ENCODE measurements around the gene TAF9B.
"Not testable (repeated sequence)": the region's sequence is repeated elsewhere in the genome, so short reads cannot be mapped to it uniquely, and the experiment has no call there.

TAF9B gene, protein sequence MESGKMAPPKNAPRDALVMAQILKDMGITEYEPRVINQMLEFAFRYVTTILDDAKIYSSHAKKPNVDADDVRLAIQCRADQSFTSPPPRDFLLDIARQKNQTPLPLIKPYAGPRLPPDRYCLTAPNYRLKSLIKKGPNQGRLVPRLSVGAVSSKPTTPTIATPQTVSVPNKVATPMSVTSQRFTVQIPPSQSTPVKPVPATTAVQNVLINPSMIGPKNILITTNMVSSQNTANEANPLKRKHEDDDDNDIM

DNA sequence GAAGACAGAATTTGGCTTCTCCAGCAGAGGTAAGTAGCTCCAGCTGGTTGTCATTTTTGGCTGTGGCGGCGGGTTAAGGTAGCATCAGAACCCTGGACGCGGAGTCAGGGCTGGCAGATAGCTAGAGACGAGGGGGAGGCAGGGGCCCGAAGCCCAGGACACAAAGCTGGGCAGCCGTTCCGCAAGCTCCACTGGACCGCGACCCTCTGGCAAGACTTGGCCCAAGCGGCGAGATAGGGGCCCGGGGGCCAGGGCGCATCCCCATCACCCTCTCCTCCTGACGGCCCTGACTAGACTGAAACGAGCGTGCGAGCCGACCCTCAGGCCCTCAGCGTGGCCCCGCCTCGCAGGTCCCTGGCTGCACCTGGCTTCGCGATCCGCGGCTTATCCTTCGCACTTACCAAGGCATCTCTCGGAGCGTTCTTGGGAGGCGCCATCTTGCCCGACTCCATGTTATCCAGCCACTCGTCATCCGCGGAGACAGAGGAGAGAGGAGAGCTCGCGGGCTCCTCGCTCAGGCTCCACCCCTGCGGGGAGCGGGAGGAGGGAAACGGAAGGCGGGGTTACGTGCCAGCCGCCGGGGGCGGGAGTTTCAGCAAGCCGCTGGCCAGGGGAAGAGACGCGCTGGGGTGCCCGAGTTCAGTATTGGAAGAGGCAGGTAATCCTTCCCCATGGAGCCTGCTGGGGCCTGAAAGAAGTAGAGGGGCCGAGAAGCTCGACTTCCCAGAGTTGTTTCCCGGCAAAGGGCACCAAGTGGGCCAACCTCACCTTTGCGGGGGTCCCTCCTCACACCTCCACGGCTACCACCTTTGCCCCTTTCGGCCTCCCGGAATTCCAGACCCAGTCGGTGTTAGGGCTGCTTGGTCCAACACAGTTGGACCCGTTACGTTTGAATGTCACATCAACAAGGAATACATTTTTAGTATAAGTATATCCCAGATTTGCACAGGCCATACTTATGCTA is at the start of gene TAF9B:
Gene TAF9B (minus strand): TSS at position 491 of the 964 bp plus-strand sequence. CDS start 39 bp downstream, at position 452.
- DNase-seq (ENCODE audit: low read depth): peak; percentile 75

DNA sequence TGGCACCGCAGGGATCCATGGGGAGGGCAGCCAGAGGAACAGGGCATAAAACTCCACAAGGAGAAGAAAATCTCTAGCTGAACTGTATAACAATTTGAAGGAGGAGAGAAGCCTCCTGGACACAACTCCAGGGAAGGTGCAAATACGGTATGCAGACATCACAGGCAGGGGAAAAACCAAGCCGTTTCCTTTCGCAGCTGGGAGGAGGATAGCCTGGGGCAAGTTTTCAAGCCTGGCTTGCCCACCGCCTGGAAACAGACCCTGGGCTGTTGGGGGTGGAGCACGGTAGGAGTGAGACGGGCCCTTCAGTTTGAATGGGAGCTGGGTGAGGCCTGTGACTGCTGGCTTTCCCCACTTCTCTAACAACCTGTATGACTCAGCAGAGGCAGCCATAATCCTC is 43.4 kb upstream of the TAF9B start:
- DNase-seq (ENCODE audit: low read depth): no peak

DNA sequence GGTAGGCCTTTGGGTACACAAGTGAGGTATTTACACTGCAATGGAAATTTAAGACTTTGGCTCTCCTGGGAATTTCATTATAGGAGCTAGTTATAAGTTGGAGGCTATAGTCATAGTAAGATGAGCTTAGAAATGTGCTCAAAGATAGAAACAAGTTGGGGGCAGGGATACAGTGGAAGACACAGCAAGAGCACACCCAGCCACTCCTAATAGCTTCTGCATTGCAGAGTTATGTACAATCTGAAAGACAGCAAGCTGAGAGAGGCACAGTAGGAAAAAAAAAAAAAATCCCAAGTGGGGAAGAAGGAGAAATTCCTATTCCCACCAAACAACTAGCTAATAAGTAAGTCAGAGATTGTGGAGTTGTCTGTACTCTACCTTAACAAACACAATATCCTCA is 41.9 kb upstream of the TAF9B start:
- DNase-seq (ENCODE audit: low read depth): no peak

DNA sequence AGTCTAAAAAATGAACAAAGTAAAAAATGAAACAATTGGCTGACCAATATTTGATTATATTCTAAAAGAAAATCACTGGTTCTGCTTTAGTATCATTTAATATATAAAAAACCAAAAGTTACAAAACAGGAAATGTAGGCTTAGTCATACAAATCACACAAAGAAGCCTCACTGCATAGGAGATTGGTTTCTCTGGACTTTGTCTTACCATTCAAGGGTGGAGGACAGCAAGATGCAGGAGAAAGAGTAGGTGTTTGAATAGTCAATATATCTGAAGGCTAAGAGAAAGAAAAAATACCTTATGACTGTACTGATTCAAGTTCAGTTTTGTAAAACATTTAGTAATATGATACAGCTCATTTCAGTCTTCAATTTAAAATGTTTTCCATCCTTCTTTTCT is 28.6 kb upstream of the TAF9B start:
- no peak for DNase-seq (ENCODE audit: low read depth)

DNA sequence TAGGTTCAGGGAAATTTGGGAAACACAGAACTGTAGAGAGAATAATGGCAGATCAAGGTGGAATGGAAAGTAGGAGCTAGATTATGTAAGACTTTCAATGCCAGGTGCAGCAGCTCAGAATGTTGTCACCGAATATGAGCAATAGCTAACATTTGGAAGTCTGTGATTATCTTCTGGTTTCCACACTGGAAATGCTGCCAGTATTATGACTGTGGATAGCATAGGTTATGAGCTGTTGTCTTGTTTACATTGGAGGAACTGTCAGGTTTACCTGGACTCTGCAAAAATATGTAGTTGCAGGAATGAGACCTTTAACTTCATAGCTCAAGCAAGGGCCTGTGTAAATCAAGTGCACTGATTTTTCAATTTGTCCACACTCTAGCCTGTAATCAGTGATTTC is 26.0 kb upstream of the TAF9B start:
- DNase-seq (ENCODE audit: low read depth): no peak

DNA sequence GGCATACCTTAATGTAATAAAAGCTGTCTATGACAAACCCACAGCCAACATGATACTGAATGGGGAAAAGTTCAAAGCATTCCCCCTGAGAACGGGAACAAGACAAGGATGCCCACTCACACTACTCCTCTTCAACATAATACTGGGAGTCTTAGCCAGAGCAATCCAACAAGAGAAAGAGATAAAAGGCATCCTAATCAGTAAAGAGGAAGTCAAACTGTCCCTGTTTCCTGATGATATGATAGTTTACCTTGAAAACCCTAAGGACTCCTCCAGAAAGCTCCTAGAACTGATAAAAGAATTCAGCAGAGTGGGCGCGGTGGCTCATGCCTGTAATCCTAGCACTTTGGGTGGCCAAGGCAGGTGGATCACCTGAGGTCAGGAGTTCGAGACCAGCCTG is 23.7 kb upstream of the TAF9B start:
- not testable (repeated sequence) for DNase-seq (ENCODE audit: low read depth)

DNA sequence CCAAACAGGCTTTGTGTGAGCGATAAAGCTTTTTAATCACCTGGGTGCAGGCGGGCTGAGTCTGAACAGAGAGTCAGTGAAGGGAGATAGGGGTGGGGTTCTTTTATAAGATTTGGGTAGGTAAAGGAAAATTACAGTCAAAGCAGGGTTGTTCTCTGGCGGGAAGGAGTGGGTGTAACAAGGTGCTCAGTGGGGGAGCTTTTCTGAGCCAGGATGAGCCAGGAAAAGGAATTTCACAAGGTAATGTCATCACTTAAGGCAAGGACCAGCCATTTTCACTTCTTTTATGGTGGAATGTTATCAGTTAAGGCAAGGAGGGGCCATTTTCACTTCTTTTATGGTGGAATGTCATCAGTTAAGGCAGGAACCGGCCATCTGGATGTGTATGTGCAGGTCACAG is 21.3 kb upstream of the TAF9B start:
- DNase-seq (ENCODE audit: low read depth): not testable (repeated sequence)

DNA sequence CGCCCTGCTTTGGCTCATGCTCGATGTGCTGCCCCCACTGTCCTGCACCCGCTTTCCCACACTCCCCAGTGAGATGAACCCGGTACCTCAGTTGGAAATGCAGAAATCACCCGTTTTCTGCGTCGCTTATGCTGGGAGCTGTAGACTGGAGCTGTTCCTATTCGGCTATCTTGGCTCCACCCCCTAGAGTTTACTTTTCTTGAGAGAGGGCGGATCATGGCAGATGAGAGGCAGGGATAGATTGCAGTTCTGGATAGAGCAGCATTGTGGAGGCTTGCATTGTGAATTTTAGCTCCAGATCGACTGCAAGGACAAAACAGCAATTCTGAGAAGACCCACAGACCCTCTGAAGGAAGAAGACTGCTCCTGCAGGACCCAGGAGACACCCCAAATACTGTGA is 18.4 kb upstream of the TAF9B start:
- not testable (repeated sequence) for DNase-seq (ENCODE audit: low read depth)

DNA sequence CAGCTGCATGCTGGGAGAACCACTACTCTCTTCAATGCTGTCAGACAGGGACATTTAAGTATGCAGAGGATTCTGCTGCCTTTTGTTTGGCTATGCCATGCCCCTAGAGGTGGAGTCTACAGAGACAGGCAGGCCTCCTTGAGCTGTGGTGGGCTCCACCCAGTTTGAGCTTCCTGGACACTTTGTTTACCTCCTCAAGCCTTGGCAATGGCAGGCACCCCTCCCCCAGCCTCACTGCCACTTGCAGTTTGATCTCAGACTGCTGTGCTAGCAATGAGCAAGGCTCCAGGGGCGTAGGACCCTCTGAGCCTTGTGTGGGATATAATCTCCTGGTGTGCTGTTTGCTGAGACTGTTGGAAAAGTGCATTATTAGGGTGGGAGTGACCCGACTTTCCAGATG is 17.9 kb upstream of the TAF9B start:
- DNase-seq (ENCODE audit: low read depth): not testable (repeated sequence)

DNA sequence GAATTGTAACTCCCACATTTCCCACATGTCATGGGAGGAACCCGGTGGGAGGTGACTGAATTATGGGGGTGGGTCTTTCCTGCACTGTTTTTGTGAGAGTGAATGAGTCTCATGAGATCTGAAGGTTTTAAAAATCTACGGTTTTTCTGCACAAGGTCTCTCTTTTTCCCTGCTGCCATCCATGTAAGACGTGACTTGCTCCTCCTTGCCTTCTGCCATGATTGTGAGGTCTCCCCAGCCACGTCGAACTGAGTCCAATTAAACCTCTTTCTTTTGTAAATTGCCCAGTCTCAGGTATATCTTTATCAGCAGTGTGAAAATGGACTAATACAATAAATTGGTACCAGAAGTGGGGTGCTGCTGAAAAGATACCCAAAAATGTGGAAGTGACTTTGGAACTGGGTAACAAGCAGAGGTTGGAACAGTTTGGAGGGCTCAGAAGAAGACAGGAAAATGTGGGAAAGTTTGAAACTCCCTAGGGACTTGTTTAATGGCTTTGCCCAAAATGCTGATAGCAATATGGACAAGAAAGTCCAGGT is 7.6 kb upstream of the TAF9B start:
- not testable (repeated sequence) for DNase-seq (ENCODE audit: low read depth)

DNA sequence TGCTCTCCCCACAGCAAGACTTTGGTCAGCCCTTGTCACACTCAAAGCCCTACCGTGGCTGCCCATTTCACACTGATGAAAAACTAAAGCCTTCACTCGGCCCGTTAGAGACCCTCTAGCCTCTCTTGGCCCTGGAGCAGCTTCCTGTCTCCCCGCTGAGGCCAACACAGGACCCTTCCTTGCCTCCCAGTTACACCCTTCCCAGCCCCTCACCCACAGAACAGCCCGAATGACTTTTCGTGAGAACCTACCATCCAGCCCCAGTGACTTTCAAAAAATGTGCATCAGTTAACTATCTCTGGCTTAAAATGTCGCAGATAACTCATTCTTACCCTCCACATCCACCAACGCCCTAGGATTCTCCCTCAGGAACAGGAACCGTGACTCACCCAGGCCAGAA is 756 bp upstream of the TAF9B start:
- no peak for DNase-seq (ENCODE audit: low read depth)

DNA sequence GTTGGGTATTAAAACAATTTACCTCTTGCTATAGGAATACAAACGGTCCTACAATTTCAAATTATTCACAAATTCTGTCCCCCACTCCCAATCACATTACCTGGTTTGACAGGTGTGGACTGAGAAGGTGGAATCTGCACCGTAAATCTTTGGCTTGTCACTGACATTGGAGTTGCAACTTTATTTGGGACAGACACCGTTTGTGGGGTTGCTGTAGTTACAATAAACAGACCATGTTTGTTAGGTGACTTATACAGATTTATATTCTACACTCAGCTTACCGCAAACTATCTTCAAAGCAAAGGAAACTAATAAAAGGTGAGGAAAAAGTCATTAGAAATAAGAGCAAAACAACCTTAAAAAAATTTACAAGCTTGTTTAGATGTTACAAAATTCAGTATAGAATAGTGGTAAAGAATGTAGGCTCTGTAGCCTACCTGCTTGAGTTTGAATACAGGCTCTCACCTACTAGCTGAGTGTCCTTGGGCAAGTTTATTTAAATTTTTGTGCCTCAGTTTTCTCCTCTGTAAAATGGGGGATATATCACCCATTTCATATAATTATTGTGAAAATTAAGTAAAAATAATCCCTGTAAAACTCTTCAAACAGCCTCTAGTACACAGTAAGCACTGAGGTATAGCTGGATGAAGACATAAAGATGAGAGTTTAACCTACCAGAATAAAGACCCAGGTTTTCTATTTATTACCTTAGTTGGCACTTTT is 6.1 kb downstream of the TAF9B start:
- DNase-seq (ENCODE audit: low read depth): no peak

DNA sequence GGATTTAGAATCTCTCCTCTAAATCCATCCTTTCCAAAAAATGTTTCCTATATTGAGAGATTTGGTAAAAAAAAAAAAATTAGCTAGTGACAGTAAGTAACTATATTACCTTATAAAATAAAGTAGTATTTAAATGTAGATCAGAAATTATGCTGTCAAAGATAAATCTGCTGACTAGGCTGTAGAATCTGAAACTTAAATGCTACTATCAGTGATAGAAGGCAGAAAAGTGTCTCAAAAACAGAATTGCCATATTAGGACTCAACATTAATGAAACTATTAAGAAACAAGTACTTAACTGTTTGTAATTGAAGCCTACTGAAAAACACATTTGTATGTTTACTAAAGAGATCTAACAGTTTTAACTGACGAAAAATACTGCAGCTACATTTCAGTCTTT is 8.3 kb downstream of the TAF9B start:
- DNase-seq (ENCODE audit: low read depth): no peak

DNA sequence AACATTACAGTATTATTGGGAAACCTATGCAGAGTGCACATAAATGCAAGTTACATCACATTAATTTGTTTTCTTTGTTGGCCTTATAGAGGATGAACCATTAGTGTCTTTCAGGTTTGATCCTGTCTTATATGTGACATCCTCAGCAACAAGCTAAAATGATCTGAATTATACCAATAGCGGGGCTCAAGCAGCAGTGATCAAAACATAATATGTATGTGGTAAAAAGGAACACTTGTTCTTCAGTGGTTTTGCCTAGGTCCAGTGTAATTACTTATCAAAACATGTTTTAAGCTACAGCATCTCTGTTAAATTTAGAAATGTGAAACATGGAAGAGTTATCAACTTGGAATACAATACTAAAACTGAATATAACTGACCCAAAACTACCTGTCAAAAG is 9.1 kb downstream of the TAF9B start:
- DNase-seq (ENCODE audit: low read depth): no peak

DNA sequence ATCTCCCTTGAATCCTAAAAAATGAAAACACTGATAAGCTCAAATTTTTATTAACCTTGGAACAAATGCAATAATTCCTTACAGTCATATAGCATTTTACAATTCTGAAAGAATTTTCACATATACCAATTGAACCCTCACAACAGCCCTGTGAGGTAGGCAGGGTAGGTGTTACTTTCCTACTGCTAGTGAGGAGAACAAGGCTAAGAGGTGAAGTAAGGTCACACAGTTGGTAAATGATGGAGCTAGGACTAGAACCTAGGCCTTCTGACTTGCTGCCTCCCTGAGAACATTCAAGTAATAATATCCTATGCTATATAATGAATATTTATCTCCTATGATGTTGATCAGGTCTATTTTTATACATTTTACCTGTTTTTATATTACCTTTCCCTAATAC is 9.7 kb downstream of the TAF9B start:
- DNase-seq (ENCODE audit: low read depth): no peak

DNA sequence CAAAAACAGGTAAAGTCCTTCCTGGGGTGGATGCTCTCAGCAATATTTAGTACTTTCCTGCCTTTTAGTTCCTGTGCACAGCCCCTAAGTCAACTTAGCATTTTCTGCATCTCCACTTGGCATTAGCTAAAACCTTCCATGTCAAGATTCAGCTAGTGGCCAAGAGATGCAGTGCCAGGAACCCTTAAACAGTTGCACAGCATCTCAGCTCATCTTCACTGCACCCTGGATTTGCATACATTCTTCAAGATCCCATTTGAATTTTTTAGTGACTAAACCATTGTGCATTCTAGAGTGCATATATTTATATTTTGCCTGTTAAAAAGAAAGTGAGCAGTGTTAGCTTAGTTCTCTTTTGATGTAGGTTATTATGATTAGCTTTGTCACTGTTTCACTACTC is 13.7 kb downstream of the TAF9B start:
- DNase-seq (ENCODE audit: low read depth): not testable (repeated sequence)

DNA sequence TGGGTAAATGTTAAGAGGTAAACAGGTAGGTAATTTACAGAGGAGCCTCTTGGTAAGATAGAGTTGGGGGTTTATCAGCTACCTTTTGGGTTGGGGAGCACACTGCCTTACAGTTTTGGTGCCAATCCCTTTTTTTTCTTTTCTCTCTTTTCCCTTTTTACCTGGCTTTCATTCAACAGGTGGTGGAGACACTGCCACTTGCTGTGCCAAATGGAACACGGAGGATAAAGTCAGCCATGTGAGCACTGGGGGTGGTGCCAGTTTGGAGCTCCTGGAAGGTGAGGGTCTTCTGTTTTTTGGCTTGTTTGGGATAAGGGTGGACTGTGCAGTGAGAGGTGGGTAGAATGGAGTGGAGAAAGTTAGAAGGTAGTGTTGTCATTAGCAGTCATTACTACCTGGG is 14.3 kb downstream of the TAF9B start:
- DNase-seq (ENCODE audit: low read depth): no peak

DNA sequence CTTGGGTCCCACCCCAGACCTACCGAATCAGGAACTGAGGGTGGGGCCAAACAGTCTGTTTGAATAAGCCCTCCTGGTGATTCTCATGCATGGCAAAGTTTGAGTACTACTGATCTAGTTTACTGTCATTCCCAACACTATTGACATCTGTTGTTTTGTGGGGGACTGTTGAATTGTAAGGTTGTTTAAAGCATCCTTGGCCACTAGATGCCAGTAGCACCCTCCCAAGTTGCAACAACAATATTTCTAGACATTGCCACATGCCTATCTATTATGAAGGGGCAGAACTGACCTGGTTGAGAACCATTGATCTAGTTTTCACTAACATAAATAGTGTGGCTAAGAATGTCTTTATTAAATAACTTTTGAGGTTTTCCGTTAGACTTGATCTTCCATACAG is 15.1 kb downstream of the TAF9B start:
- no peak for DNase-seq (ENCODE audit: low read depth)

DNA sequence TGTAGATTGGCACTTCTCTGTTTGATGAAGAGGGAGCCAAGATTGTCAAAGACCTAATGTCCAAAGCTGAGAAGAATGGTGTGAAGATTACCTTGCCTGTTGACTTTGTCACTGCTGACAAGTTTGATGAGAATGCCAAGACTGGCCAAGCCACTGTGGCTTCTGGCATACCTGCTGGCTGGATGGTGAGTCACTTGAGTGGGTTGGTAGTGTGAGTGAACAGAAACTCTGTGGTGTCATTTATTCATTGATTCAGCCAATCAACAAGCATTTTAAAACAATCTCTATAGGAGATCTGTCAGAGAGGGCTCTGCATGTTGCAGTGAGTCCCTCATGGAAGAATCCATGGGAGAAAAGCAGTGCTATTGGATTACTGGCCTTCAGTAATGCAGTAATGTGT is 16.3 kb downstream of the TAF9B start:
- DNase-seq (ENCODE audit: low read depth): peak; percentile 33

DNA sequence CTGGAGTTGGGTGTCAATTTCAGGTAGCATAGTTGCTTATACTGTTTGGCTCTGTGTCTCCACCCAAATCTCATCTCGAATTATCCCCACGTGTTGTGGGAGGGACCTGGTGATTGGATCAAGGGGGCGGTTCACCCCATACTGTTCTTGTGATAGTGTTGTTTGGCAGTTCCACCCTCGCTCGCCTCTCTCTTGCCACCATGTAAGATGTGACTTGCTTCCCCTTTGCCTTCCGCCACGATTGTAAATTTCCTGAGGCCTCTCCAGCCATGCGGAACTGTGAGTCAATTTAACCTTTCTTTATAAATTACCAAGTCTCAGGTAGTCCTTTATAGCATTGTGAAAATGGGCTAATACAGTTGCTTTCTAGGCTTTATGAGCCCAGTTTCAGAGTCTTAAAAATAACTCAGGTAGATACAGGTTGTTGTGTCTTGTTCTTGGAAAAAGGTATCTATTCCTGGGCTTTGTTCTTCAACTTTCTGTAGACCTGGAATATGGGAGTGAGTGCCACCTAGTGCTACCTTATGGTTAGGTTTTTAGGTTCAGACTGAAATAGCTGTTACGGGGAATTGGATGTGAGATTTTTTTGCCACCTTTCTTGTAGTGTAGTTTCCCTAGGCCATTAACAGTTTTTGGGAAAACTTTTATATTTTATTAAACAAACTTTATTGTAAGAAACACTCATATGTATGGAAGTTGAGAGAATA is 19.8 kb downstream of the TAF9B start:
- DNase-seq (ENCODE audit: low read depth): no peak

DNA sequence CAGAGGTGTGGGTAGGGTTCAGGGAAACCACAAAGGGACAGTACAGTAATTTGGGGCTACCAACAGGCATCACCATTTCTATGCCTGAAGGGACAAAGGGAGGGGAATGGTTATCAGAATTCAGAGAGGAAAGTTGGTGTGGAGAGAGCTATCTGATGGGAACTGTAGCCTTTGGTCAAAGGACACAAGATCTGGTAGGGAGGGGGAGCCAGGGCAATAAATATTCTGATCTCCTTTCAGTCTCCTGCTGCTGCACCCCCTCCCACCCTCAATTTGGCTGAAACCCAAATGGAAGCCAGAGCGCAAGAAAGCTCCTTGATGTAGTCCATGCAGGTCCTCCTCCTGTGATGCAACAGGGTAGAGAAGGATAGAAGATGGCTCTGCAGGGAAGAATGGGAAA is 20.8 kb downstream of the TAF9B start:
- DNase-seq (ENCODE audit: low read depth): no peak

DNA sequence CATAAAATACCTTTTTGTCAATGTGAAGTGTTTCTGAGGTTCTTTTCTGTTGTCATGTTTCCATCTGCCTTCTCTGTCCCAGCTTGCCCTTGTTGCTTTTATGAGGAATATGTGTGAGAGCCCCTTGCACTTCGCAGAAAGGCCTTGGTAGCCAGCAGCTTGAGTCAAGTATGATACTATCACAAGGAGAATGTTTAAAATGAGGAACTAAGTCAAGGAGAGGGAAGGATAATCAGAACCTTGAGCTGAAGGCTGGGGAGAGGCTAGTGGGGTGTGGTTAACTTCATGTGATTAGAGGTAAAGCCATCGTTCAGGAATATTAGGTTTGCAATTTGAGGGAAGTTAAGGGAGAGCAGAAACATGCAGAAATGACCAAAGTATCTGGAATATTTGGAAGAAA is 22.7 kb downstream of the TAF9B start:
- no peak for DNase-seq (ENCODE audit: low read depth)
